CD4-positive, alpha-beta T cell treated with Interleukin-4 for 4 hours (primary cell): ENCODE results near the gene FGD2.

Experiments
- DNase-seq: peaks from one replicate; pipeline ENCODE4 v3.0.0-alpha.2; 2020

FGD2 gene

DNA sequence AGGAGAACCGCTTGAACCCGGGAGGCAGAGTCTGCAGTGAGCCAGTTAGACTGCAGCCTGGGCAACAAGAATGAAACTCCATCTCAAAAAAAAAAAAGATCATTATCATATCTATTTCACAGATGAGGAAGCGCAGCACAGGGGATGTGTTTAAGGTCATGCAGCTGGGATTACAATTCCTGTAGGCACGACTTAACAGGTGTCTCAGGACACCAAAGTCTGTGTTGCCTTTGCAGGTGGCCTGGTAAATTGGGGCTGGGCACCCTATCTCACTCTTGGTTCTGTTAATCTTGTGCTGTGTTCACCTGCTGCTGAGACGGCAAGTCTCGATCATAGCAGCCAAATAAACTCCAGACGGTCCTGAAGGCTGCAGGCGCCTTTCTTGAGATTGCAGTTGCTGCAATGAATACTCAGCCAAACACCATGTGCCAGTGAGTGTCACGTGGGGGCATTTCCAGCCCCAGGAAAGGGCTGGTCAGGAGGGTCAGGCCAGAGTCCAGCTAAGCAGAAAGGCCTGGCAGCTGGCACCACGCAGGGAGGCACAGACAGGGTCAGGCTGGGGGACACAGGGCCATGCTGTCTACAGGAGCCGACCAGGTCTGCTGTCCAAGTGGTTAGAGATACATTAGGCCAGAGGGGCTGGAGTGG lies 55.8 kb downstream of the FGD2 start:
- DNase-seq = no peak

DNA sequence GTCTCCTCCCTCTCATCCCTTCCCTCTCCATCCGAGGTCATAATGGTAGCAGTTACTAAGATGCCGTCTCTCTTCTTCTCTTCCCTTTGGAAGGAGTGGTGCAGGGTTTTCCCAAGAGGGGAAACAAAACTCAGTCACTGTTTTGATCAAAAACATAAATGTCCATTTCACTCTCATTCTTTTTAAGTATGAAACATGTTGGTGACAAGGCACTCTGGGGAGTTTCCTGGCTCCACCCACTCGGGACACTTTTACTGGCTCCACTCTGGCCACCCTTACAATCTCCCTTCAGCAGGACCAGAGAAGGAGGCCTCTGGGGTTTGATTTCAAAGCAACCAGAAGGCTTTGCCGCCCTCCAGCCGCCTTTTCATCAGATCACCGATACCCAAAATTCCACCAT lies 57.0 kb downstream of the FGD2 start:
- no peak for DNase-seq

DNA sequence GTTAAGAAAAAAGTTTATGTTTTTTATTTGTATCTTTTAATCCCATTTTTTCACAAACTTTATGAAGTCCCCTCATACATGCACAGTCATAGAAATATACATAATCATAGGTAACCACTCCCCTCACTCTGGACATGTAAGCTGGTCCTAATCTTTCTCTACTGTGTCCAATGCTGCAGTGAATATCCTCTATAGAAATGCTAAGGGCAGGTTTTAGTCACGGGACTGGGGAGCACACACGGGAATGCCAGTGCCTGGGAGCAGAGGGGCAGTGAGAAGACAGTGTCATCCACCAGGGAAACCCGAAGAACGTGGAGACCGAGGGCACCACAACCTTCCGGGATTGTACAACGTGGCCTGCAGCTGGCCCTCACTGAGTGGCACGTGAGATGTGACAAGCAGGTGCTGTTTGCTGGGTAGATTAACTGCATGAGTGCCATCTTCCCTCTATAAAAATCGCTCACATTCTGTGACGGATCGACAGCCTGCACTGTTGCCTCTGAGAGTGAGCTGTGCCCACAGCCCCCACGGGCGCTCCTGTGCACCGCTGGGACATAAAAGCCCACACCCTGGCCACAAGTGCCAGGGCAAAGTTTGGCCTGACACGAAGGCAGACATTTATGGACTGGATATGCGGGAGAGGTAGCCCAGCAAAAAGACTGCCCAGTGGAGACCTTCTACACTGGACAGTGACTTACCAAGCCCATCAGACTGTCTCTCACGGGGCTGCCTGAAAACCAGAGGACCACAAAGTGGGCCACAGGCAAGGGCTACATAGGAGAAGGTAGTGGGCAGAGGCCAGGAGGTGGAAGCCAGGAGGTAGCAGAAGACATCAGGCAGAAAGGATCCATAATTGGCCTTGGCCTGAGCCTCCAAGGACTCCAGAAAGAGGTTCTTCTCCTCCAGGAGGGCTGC lies 63.2 kb downstream of the FGD2 start:
- no peak for DNase-seq

DNA sequence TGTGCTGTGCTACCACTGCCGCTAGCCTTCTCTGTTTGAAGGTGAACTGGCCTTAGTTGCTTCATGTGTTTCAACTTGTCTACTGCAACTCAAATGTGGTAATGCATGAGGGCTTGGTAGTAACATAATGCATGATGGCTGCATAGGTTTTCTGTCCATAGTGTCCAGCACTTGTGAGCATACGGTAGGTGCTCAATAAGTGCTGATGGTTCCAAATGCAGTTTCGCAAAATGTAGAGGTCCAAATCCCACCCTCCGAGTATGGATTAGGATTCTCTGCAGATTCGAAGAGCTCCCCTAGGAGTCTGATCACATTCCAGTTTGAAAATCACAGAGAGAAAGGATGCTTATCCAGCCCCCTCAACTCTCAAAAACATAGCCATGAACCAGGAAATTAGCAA lies 64.2 kb downstream of the FGD2 start:
- DNase-seq = no peak

DNA sequence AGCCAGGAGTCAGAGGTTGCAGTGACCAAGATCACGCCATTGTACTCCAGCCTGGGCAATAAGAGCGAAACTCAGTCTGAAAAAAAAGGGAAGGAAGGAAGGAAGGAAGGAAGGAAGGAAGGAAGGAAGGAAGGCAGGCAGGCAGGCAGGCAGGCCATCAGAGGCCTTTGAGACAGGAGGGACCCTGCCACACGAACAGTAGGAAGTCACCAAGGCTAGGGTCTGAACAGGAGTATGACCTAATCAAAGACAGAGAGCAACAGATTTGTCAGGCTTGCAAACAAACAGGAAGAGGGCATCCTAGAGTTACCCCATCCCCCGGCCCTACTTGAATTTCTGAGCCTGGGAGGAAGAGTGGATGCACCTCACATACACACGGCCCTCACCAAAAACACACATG lies 67.1 kb downstream of the FGD2 start:
- no peak for DNase-seq

DNA sequence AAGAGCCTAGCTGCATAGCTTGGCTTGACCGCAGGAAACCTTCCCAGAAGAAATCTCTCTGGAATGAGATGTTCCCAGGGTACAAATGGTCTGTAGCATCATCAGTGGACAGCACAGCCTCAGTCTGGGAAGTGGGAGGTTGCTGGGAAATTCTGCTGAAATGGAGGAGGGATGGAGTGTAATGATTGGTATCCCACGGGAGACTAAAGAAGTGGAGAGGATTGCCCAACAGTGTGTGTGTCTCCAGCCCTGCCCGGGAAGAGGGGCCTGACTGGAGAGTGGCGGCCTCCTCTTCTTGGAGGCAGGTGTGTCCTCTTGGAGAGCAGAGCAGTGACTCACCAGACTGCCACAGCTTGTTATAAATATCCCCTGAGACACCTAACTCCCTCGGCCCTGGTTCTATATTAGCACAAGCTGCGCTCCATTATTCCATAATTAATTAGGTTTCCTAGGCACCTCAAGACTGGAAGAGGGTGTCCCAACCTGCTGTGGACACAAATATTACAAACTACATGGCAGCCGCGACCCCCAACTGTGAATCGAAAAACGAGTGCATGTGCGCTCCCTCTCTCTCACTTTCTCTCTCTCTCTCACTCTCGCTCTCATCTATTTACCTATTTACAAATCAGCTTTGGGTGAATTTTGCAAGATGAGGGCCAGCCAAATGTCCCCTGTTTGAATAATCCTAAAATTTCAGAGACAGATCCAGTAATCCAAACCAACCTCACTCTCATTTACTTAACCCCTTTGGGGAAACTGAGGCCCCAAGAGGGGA lies 68.8 kb downstream of the FGD2 start:
- no peak for DNase-seq

DNA sequence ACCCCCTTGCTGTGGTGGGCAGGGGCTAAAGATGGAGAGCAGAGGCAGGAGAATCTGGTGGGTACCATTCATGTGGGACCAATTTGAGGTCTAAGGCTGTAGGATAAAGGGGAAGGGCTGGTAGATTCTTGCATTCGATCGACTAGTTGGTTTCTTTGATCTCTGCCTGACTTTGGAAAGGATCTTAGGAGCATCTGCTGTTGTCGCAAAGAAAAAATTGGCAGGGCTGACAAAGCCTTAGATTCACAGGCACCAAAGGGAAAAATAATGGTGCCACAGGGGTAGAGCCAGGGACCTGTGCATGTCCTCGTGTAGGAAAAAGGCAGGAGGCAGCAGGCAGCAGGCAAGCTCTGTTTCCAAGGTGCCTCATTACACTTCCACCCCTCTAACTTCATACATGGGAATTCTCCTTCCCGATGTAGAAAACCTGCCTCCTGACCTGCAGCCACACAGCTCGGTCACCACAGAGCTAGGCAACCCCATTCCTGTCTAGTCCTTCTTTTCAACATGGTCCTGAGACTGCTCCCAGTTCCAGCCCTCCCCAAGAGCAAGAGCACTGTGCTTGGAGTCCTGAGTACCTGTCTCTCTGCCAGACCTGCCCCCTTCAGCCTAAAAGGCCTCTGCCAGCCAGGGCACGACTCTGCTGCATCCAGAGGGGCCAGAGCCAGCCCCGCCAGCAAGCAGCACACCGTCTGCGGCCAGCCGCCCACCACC lies 71.9 kb downstream of the FGD2 start:
- DNase-seq = no peak

DNA sequence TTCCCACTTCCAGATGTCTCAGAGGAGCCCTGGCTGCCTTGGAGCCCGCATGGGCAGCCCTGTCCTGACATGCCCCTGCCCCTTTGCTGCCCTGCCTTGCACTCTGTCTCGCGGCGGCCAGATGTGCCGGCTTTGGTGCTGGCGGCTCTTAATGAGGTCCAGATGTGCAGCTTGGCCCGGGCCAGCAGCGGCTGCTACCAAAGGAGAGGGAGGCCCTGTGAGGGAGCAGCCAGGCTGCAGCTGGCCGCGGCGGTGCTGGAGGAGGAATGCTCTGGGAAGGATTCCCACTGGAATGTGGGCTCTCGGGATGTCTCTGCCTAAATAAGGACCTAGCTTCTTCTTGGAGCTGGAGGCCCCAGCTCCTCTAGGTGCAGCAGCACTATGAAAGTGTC lies 72.4 kb downstream of the FGD2 start:
- DNase-seq = no peak
